SK-N-SH (cell line): ENCODE data around the gene DMRT3. TPM values are rescaled to one million over a fixed set of nuclear protein-coding genes. Genes with fewer than 3 reads are reported as not detected.

Experiments used
- CTCF ChIA-PET: fragments of 300-600, 350-600 bp; formaldehyde crosslinking; extraction: SDS; loops from one replicate; lab custom pipeline; 2021; lab: Yijun Ruan, JAX
- POLR2A ChIA-PET: fragments of 350-600 bp; sonication (Branson Sonifier 250); formaldehyde crosslinking; extraction: SDS; loops from one replicate; lab custom pipeline; 2020; ENCODE audit warnings: antibody characterized with exemption, inconsistent platforms; lab: Yijun Ruan, JAX
- DNase-seq: peaks from one replicate; pipeline ENCODE4 v3.0.0; 2012
- H2AFZ ChIP-seq: fragments of 200-600 bp; sonication (generic); 2 replicates; pipeline ENCODE4 v1.8.1; 2016; ENCODE audit warnings: antibody characterized with exemption, mild to moderate bottlenecking, low read depth
- H3F3A ChIP-seq: fragments of 200-600 bp; sonication (generic); replicated peaks from 2 replicates; pipeline ENCODE3; 2016; ENCODE audit warnings: antibody characterized with exemption, mild to moderate bottlenecking; ENCODE audit not compliant: insufficient read depth
- H3K27ac ChIP-seq, 2 experiments: fragments of 200-500 bp in 1 of 2; fragments of 200-600 bp in 1 of 2; sonication (Bioruptor generic) in 1 of 2; sonication (generic), shearing (Covaris generic) in 1 of 2; 2 replicates each; pipeline versions ENCODE4 v1.5.1 to v1.6.1; 2014 to 2016; ENCODE audit warnings: low read depth in 2 of 2, inconsistent platforms in 1 of 2, low read length in 1 of 2, mild to moderate bottlenecking in 1 of 2, mixed read lengths in 1 of 2
- H3K27me3 ChIP-seq: fragments of 200-600 bp; sonication (generic), shearing (Covaris generic); 2 replicates; pipeline ENCODE4 v1.6.1; 2016; ENCODE audit warnings: mixed run types; ENCODE audit not compliant: insufficient read depth
- H3K36me3 ChIP-seq, 2 experiments: fragments of 200-500 bp in 1 of 2; fragments of 200-600 bp in 1 of 2; sonication (Bioruptor generic) in 1 of 2; sonication (generic) in 1 of 2; replicated peaks in 1 of 2; 2 replicates each; pipeline versions ENCODE3 to v1.5.1; 2014 to 2016; ENCODE audit warnings: low read length in 1 of 2, mild to moderate bottlenecking in 1 of 2; ENCODE audit not compliant: insufficient read depth in 2 of 2, control insufficient read depth in 1 of 2
- H3K4me1 ChIP-seq, 2 experiments: fragments of 200-500 bp in 1 of 2; fragments of 200-600 bp in 1 of 2; sonication (Bioruptor generic) in 1 of 2; sonication (generic), shearing (Covaris generic) in 1 of 2; 2 replicates each; pipeline versions ENCODE4 v1.5.1 to v1.6.1; 2014 to 2016; ENCODE audit warnings: low read depth in 1 of 2, low read length in 1 of 2, mixed run types in 1 of 2; ENCODE audit not compliant: insufficient read depth in 2 of 2, control insufficient read depth in 1 of 2
- H3K4me2 ChIP-seq: fragments of 200-600 bp; sonication (generic), shearing (Covaris generic); 2 replicates; pipeline ENCODE4 v1.6.1; 2017; ENCODE audit warnings: mixed run types
- H3K4me3 ChIP-seq, 2 experiments: fragments of 200-500 bp in 1 of 2; fragments of 200-600 bp in 1 of 2; sonication (Bioruptor generic) in 1 of 2; sonication (generic), shearing (Covaris generic) in 1 of 2; 2 replicates each; pipeline versions ENCODE4 v1.5.1 to v1.8.1; 2014 to 2016; ENCODE audit warnings: low read depth in 2 of 2, inconsistent platforms in 1 of 2, low read length in 1 of 2, mild to moderate bottlenecking in 1 of 2, mixed read lengths in 1 of 2, moderate library complexity in 1 of 2
- H3K79me2 ChIP-seq: fragments of 200-600 bp; sonication (generic); 2 replicates; pipeline ENCODE4 v1.8.1; 2017; ENCODE audit warnings: mild to moderate bottlenecking; ENCODE audit not compliant: insufficient read depth
- H3K9ac ChIP-seq: fragments of 200-600 bp; sonication (generic); 2 replicates; pipeline ENCODE4 v1.6.1; 2017; ENCODE audit warnings: mixed run types
- H3K9me2 ChIP-seq: fragments of 200-600 bp; sonication (generic); 2 replicates; pipeline ENCODE4 v1.6.1; 2017; ENCODE audit warnings: mixed run types
- H3K9me3 ChIP-seq: fragments of 200-600 bp; sonication (generic); 2 replicates; pipeline ENCODE4 v1.6.1; 2017; ENCODE audit warnings: mixed run types, mild to moderate bottlenecking, moderate library complexity
- H4K20me1 ChIP-seq: fragments of 200-600 bp; sonication (generic); 2 replicates; pipeline ENCODE4 v1.6.1; 2017; ENCODE audit warnings: mild to moderate bottlenecking, mixed run types; ENCODE audit not compliant: insufficient read depth
- ELF1 ChIP-seq: IDR thresholded peaks from 2 replicates; pipeline ENCODE4 v1.4.0; 2012
- FOSL2 ChIP-seq: IDR thresholded peaks from 2 replicates; pipeline ENCODE4 v1.4.0; 2012; ENCODE audit warnings: low read depth, mild to moderate bottlenecking, moderate library complexity, borderline replicate concordance
- FOXM1 ChIP-seq: IDR thresholded peaks from 2 replicates; pipeline ENCODE4 v1.4.0; 2012; ENCODE audit warnings: low read depth, mild to moderate bottlenecking
- GABPA ChIP-seq: IDR thresholded peaks from 2 replicates; pipeline ENCODE4 v1.4.0; 2012; ENCODE audit warnings: low read depth, mild to moderate bottlenecking
- GATA2 ChIP-seq: sonication (generic); formaldehyde crosslinking; IDR thresholded peaks from 2 replicates; pipeline ENCODE4 v1.5.0; 2020; ENCODE audit warnings: mild to moderate bottlenecking, missing genetic modification reagents
- NRF1 ChIP-seq: IDR thresholded peaks from 2 replicates; pipeline ENCODE4 v1.6.1; 2012; ENCODE audit warnings: low read depth, mild to moderate bottlenecking, low read length
- RAD21 ChIP-seq: IDR thresholded peaks from 2 replicates; pipeline ENCODE4 v1.6.1; 2012; ENCODE audit warnings: mild to moderate bottlenecking, low read length
- TAF1 ChIP-seq: IDR thresholded peaks from 2 replicates; pipeline ENCODE4 v1.6.1; 2012; ENCODE audit warnings: low read depth, mild to moderate bottlenecking, low read length, moderate library complexity, borderline replicate concordance
- YY1 ChIP-seq: IDR thresholded peaks from 2 replicates; pipeline ENCODE4 v1.4.0; 2012; ENCODE audit warnings: low read depth, mild to moderate bottlenecking
- WGBS: methylation state at CpG from one replicate; pipeline ENCODE4 v1.1.6; 2017; ENCODE audit warnings: low lambda C conversion rate; 5-methylcytosine and 5-hydroxymethylcytosine counted together
- polyA plus RNA-seq, 3 experiments: library from polyadenylated mRNA; depleted of rRNA; stranded (reverse); fragments of >200 nt; gene quantifications; 2 replicates each; pipeline ENCODE4 v1.2.3, GENCODE V29; 2012
- TF ChIP-seq, protein P1 (sequence below): IDR thresholded peaks from 2 replicates; pipeline ENCODE4 v1.4.0; 2012; ENCODE audit warnings: low read depth, borderline replicate concordance
- TF ChIP-seq, protein P2 (sequence below): fragments of 150-350 bp; IDR thresholded peaks from 2 replicates; pipeline ENCODE4 v1.6.1; 2016; ENCODE audit warnings: mild to moderate bottlenecking, low read depth, low read length
- TF ChIP-seq, protein P3 (sequence below): IDR thresholded peaks from 2 replicates; pipeline ENCODE4; 2012
- TF ChIP-seq, protein P4 (sequence below): IDR thresholded peaks from 2 replicates; pipeline ENCODE4 v1.4.0; 2012; ENCODE audit warnings: low read depth
- TF ChIP-seq, protein P5 (sequence below): IDR thresholded peaks from 2 replicates; pipeline ENCODE4 v1.6.1; 2012; ENCODE audit warnings: mild to moderate bottlenecking, low read depth, low read length, moderate library complexity
- TF ChIP-seq, protein P6 (sequence below): IDR thresholded peaks from 2 replicates; pipeline ENCODE4 v1.4.0; 2012; ENCODE audit warnings: low read depth, borderline replicate concordance
- TF ChIP-seq, protein P7 (sequence below): fragments of 200-600 bp; sonication (generic); IDR thresholded peaks from 2 replicates; pipeline ENCODE4 v1.6.1; 2017; ENCODE audit warnings: antibody characterized with exemption, mild to moderate bottlenecking, moderate library complexity
- TF ChIP-seq, protein P8 (sequence below): fragments of 150-350 bp; IDR thresholded peaks from 2 replicates; pipeline ENCODE4 v1.6.1; 2017; ENCODE audit warnings: antibody characterized with exemption, low read length, low read depth, borderline replicate concordance

The DMRT3 gene
- polyA plus RNA-seq, 1 of the 3 experiments (the other 2 are of a cell fraction) = not detected

DNA sequence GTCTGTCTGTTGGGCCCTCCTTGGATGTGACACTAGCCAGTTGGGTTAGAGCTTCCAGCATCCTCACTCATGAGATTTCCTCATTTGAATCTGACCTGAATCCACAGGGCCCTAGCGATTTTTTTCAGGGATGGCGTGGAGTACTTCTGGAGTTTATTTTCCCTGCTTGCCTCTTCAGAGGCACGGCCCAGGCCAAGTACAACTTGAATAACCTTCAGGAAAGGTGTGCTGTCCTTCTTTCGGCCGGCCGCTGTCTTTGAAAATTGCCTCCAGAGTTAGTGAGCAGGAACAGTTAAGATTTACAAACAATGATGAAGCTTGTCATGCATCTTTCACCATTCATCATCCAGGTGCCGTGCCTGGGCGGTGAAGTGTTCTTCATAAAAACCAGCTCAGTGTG, 49.5 kb upstream of the DMRT3 start:
- Histone ChIP-seq H3F3A (no peaks in the 10 kb centered on the region), H3K36me3 (no peaks in the 10 kb centered on the region), H2AFZ (no peak overlapping the region), H3K27ac (no peak overlapping the region), H3K9me2 (no peaks in the 10 kb centered on the region), H3K9me3 (no peaks in the 10 kb centered on the region), H3K4me1 (no peaks in the 10 kb centered on the region), H3K79me2 (no peaks in the 10 kb centered on the region), H3K9ac (no peak overlapping the region), H3K27me3 (peaks cover 8% of the 10 kb centered on the region; the same call in 1 of the 2 replicates), H4K20me1 (no peaks in the 10 kb centered on the region), H3K4me2 (no peak overlapping the region), H3K4me3 (no peak overlapping the region)
- ChIA-PET CTCF (interaction anchor here (1.4 to 2.6 kb wide), 6 partner anchors 8 to 82 kb away, joined by 3 to 19 read pairs (median 4); no protein-coding TSS in a partner anchor), POLR2A (no interaction called here)
- DNase-seq = no peak
- TF ChIP-seq TAF1 (no peak), FOXM1 (no peak), GATA2 (CRISPR knock-in tag) (no peak), GABPA (no peak), FOSL2 (no peak), YY1 (no peak), ELF1 (no peak), NRF1 (no peak), RAD21 (no peak)
- TF ChIP-seq, protein P1, sequence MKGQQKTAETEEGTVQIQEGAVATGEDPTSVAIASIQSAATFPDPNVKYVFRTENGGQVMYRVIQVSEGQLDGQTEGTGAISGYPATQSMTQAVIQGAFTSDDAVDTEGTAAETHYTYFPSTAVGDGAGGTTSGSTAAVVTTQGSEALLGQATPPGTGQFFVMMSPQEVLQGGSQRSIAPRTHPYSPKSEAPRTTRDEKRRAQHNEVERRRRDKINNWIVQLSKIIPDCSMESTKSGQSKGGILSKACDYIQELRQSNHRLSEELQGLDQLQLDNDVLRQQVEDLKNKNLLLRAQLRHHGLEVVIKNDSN = no peak
- TF ChIP-seq, protein P2, sequence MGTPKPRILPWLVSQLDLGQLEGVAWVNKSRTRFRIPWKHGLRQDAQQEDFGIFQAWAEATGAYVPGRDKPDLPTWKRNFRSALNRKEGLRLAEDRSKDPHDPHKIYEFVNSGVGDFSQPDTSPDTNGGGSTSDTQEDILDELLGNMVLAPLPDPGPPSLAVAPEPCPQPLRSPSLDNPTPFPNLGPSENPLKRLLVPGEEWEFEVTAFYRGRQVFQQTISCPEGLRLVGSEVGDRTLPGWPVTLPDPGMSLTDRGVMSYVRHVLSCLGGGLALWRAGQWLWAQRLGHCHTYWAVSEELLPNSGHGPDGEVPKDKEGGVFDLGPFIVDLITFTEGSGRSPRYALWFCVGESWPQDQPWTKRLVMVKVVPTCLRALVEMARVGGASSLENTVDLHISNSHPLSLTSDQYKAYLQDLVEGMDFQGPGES = no peak
- TF ChIP-seq, protein P3, sequence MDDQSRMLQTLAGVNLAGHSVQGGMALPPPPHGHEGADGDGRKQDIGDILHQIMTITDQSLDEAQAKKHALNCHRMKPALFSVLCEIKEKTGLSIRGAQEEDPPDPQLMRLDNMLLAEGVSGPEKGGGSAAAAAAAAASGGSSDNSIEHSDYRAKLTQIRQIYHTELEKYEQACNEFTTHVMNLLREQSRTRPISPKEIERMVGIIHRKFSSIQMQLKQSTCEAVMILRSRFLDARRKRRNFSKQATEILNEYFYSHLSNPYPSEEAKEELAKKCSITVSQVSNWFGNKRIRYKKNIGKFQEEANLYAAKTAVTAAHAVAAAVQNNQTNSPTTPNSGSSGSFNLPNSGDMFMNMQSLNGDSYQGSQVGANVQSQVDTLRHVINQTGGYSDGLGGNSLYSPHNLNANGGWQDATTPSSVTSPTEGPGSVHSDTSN = no peak
- TF ChIP-seq, protein P4, sequence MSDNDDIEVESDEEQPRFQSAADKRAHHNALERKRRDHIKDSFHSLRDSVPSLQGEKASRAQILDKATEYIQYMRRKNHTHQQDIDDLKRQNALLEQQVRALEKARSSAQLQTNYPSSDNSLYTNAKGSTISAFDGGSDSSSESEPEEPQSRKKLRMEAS = no peak
- TF ChIP-seq, protein P5, sequence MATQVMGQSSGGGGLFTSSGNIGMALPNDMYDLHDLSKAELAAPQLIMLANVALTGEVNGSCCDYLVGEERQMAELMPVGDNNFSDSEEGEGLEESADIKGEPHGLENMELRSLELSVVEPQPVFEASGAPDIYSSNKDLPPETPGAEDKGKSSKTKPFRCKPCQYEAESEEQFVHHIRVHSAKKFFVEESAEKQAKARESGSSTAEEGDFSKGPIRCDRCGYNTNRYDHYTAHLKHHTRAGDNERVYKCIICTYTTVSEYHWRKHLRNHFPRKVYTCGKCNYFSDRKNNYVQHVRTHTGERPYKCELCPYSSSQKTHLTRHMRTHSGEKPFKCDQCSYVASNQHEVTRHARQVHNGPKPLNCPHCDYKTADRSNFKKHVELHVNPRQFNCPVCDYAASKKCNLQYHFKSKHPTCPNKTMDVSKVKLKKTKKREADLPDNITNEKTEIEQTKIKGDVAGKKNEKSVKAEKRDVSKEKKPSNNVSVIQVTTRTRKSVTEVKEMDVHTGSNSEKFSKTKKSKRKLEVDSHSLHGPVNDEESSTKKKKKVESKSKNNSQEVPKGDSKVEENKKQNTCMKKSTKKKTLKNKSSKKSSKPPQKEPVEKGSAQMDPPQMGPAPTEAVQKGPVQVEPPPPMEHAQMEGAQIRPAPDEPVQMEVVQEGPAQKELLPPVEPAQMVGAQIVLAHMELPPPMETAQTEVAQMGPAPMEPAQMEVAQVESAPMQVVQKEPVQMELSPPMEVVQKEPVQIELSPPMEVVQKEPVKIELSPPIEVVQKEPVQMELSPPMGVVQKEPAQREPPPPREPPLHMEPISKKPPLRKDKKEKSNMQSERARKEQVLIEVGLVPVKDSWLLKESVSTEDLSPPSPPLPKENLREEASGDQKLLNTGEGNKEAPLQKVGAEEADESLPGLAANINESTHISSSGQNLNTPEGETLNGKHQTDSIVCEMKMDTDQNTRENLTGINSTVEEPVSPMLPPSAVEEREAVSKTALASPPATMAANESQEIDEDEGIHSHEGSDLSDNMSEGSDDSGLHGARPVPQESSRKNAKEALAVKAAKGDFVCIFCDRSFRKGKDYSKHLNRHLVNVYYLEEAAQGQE = no peak
- TF ChIP-seq, protein P6, sequence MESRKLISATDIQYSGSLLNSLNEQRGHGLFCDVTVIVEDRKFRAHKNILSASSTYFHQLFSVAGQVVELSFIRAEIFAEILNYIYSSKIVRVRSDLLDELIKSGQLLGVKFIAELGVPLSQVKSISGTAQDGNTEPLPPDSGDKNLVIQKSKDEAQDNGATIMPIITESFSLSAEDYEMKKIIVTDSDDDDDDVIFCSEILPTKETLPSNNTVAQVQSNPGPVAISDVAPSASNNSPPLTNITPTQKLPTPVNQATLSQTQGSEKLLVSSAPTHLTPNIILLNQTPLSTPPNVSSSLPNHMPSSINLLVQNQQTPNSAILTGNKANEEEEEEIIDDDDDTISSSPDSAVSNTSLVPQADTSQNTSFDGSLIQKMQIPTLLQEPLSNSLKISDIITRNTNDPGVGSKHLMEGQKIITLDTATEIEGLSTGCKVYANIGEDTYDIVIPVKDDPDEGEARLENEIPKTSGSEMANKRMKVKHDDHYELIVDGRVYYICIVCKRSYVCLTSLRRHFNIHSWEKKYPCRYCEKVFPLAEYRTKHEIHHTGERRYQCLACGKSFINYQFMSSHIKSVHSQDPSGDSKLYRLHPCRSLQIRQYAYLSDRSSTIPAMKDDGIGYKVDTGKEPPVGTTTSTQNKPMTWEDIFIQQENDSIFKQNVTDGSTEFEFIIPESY = no peak
- TF ChIP-seq, protein P7, sequence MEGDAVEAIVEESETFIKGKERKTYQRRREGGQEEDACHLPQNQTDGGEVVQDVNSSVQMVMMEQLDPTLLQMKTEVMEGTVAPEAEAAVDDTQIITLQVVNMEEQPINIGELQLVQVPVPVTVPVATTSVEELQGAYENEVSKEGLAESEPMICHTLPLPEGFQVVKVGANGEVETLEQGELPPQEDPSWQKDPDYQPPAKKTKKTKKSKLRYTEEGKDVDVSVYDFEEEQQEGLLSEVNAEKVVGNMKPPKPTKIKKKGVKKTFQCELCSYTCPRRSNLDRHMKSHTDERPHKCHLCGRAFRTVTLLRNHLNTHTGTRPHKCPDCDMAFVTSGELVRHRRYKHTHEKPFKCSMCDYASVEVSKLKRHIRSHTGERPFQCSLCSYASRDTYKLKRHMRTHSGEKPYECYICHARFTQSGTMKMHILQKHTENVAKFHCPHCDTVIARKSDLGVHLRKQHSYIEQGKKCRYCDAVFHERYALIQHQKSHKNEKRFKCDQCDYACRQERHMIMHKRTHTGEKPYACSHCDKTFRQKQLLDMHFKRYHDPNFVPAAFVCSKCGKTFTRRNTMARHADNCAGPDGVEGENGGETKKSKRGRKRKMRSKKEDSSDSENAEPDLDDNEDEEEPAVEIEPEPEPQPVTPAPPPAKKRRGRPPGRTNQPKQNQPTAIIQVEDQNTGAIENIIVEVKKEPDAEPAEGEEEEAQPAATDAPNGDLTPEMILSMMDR = no peak
- TF ChIP-seq, protein P8, sequence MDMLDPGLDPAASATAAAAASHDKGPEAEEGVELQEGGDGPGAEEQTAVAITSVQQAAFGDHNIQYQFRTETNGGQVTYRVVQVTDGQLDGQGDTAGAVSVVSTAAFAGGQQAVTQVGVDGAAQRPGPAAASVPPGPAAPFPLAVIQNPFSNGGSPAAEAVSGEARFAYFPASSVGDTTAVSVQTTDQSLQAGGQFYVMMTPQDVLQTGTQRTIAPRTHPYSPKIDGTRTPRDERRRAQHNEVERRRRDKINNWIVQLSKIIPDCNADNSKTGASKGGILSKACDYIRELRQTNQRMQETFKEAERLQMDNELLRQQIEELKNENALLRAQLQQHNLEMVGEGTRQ = no peak
- WGBS = 27% methylated on average over 8 of the region's 8 CpGs
